ENCODE measurements around the gene ZNF267.

- no peak for TF ChIP-seq CTCF (IDR thresholded peaks at IDR 0.05)
- no peak for TF ChIP-seq POLR2A (IDR thresholded peaks at IDR 0.05)
These were observed 5.4 kb upstream of the ZNF267 start for GRCh38 chr16:31868164-31868563.

Data from ovary (tissue), 3 donors.